OCI-LY7 (cell line): Measurements from ENCODE around the gene HEPHL1. TPM values are rescaled to one million over a fixed set of nuclear protein-coding genes. Genes with fewer than 3 reads are reported as not detected.

Experiments used
- BruUV-seq: library from RNA; stranded (reverse); fragments of 400-500 nt; replicated peaks from 2 replicates; lab custom pipeline; 2021; lab: Mats Ljungman, UMichigan
- CTCF ChIA-PET: fragments of 300-600 bp; sonication (Branson Sonifier 250); formaldehyde crosslinking; loops from one replicate; lab custom pipeline; 2022; ENCODE audit warnings: antibody characterized with exemption; ENCODE audit not compliant: unreplicated experiment; lab: Charles Lee
- POLR2A ChIA-PET: fragments of 300-600 bp; sonication (Branson Sonifier 250); formaldehyde crosslinking; loops from one replicate; lab custom pipeline; 2022; ENCODE audit warnings: antibody characterized with exemption; lab: Charles Lee
- DNase-seq: peaks from one replicate; pipeline ENCODE4 v3.0.0-alpha.2; 2015; ENCODE audit warnings: low spot score
- H2AFZ ChIP-seq: fragments of 200-600 bp; sonication (generic), shearing (Covaris generic); 2 replicates; pipeline ENCODE4 v1.6.1; 2014; ENCODE audit warnings: mild to moderate bottlenecking, antibody characterized with exemption, low read length, moderate library complexity
- H3K27ac ChIP-seq: fragments of 200-600 bp; sonication (generic); 2 replicates; pipeline ENCODE4 v1.5.1; 2014; ENCODE audit warnings: mixed run types, low read depth, mild to moderate bottlenecking, moderate library complexity, low read length, inconsistent platforms; ENCODE audit not compliant: poor library complexity, severe bottlenecking
- H3K36me3 ChIP-seq: fragments of 200-600 bp; sonication (generic); 2 replicates; pipeline ENCODE4 v1.6.1; 2014; ENCODE audit warnings: mild to moderate bottlenecking, antibody characterized with exemption, low read length, moderate library complexity, mixed read lengths; ENCODE audit not compliant: insufficient read depth
- H3K4me1 ChIP-seq: fragments of 200-600 bp; sonication (generic); 2 replicates; pipeline ENCODE4 v1.5.1; 2014; ENCODE audit warnings: mild to moderate bottlenecking, low read length; ENCODE audit not compliant: insufficient read depth, poor library complexity, severe bottlenecking
- H3K4me2 ChIP-seq: fragments of 200-600 bp; sonication (generic); 2 replicates; pipeline ENCODE4 v1.6.1; 2014; ENCODE audit warnings: mild to moderate bottlenecking, low read length
- H3K4me3 ChIP-seq: fragments of 200-600 bp; sonication (generic); 2 replicates; pipeline ENCODE4 v1.5.1; 2014; ENCODE audit warnings: mild to moderate bottlenecking, low read depth, low read length; ENCODE audit not compliant: poor library complexity, severe bottlenecking
- H3K79me2 ChIP-seq: fragments of 200-600 bp; sonication (generic); 2 replicates; pipeline ENCODE4 v1.6.1; 2016; ENCODE audit warnings: low read depth, mild to moderate bottlenecking, low read length, moderate library complexity, mixed read lengths; ENCODE audit not compliant: insufficient read depth
- H3K9me2 ChIP-seq: fragments of 200-600 bp; sonication (generic); 2 replicates; pipeline ENCODE4 v1.6.1; 2016; ENCODE audit warnings: mild to moderate bottlenecking, low read length, mixed read lengths; ENCODE audit not compliant: insufficient read depth
- H3K9me3 ChIP-seq: fragments of 200-600 bp; sonication (generic); 2 replicates; pipeline ENCODE4 v1.6.1; 2014; ENCODE audit warnings: mild to moderate bottlenecking, mixed run types, low read length, mixed read lengths
- H4K20me1 ChIP-seq: fragments of 200-600 bp; sonication (generic); 2 replicates; pipeline ENCODE4 v1.6.1; 2014; ENCODE audit warnings: mild to moderate bottlenecking, antibody characterized with exemption, low read length, moderate library complexity, mixed read lengths; ENCODE audit not compliant: insufficient read depth
- CTCF ChIP-seq: fragments of 200-600 bp; sonication (generic); conservative IDR thresholded peaks from 2 replicates; pipeline ENCODE4 v1.5.1; 2014; ENCODE audit warnings: mild to moderate bottlenecking, antibody characterized with exemption, low read length, moderate library complexity, mixed read lengths
- EZH2phosphoT487 ChIP-seq: fragments of 200-600 bp; sonication (generic); IDR thresholded peaks from 2 replicates; pipeline ENCODE4 v1.6.1; 2018; ENCODE audit warnings: low read depth, borderline replicate concordance, mild to moderate bottlenecking, mixed run types, antibody characterized with exemption, low read length, moderate library complexity, mixed read lengths
- intact Hi-C: fragments of 100-400 bp; cut with micrococcal nuclease; formaldehyde crosslinking; loops from one replicate; pipeline ENCODE4 v1.10.0; 2022; ENCODE audit not compliant: unreplicated experiment
- total RNA-seq, 2 experiments: library from RNA; depleted of rRNA in 1 of 2; stranded (reverse); fragments of >200 nt in 1 of 2; shearing (Covaris generic) in 1 of 2; gene quantifications; 2 replicates each; pipeline ENCODE4 v1.2.3, GENCODE V29; 2014 to 2022

The HEPHL1 gene
- total RNA-seq, 2 experiments from 2014 or later, result not detected

GRCh38 chr11:94031625-94032024 lies 10.5 kb downstream of the HEPHL1 start:
- Histone ChIP-seq H3K4me3 (no peak overlapping the region), H3K27ac (no peak overlapping the region), H3K36me3 (no peaks in the 10 kb centered on the region), H4K20me1 (no peaks in the 10 kb centered on the region), H3K79me2 (no peaks in the 10 kb centered on the region), H3K4me2 (no peak overlapping the region), H3K9me3 (no peaks in the 10 kb centered on the region), H3K4me1 (no peaks in the 10 kb centered on the region), H3K9me2 (no peaks in the 10 kb centered on the region), H2AFZ (no peak overlapping the region)
- CTCF ChIA-PET, result no interaction called here
- no peak for TF ChIP-seq CTCF
- TF ChIP-seq EZH2phosphoT487, result no peak
- intact Hi-C loops, result no loop called here
- no TSS peak for BruUV-seq
- no peak for DNase-seq
- POLR2A ChIA-PET, result no interaction called here

DNA sequence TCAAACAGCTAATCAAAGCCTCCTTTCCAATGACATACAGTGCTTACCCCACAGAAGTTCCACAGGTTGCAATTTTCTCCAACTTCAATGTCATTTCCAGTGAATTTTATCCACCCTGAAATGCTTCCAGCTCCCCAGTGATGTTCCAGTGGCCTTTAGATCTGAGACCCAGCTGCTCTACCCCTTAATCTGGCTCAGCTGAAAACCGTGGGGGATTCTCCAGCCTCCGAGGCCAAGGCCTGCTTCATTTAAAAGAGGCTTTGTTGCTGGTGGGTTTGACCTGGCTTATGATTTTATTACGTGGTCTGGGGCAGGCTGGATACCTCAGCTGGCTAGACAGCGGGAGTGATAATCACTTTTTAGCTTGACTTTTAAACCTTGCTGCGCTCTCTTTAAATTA lies 10.9 kb downstream of the HEPHL1 start:
- DNase-seq, result no peak
- no peaks in the 10 kb centered on the region for H3K4me1 ChIP-seq
- H4K20me1 ChIP-seq, result no peaks in the 10 kb centered on the region
- no peak for TF ChIP-seq CTCF
- no peak for TF ChIP-seq EZH2phosphoT487
- CTCF ChIA-PET, result no interaction called here
- H3K79me2 ChIP-seq, result no peaks in the 10 kb centered on the region
- POLR2A ChIA-PET, result no interaction called here
- no peak overlapping the region for H3K4me2 ChIP-seq
- H2AFZ ChIP-seq, result no peak overlapping the region
- no peak overlapping the region for H3K4me3 ChIP-seq
- H3K9me2 ChIP-seq, result no peaks in the 10 kb centered on the region
- no peaks in the 10 kb centered on the region for H3K36me3 ChIP-seq
- no peak overlapping the region for H3K27ac ChIP-seq
- intact Hi-C loops, result no loop called here
- no peaks in the 10 kb centered on the region for H3K9me3 ChIP-seq
- no TSS peak for BruUV-seq

DNA sequence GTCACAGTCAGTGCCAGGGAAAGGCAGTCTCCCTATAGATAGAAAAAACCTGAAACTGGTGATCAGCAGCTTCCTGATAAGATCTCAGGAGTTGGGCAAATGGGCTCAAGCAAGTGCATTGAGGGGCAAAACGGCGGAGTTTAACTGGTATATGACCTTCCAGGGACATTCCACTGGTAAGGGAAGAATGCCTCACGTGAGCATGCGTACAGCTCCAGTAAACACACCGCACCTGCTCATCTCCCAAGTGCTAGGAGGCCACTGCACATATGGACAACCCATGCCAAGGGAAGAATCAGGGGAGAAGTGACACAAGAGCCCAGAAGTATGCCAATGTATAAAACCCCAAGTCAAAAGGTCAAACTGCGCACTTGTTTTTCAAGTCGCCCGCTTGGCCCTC lies 11.6 kb downstream of the HEPHL1 start:
- Histone ChIP-seq H4K20me1 (no peaks in the 10 kb centered on the region), H3K79me2 (no peaks in the 10 kb centered on the region), H3K4me2 (no peak overlapping the region), H3K4me3 (no peak overlapping the region), H3K27ac (no peak overlapping the region), H2AFZ (no peak overlapping the region), H3K36me3 (no peaks in the 10 kb centered on the region), H3K4me1 (no peaks in the 10 kb centered on the region), H3K9me3 (no peaks in the 10 kb centered on the region), H3K9me2 (no peaks in the 10 kb centered on the region)
- no peak for DNase-seq
- ChIA-PET CTCF (no interaction called here), POLR2A (no interaction called here)
- intact Hi-C loops, result no loop called here
- BruUV-seq, result no TSS peak
- no peak for TF ChIP-seq CTCF
- no peak for TF ChIP-seq EZH2phosphoT487
